ENCODE data around the gene USP49. TPM values are rescaled to one million over a fixed set of nuclear protein-coding genes. Genes with fewer than 3 reads are reported as not detected.
A peak's percentile ranks its signal among the peaks of the same experiment; 100 is the strongest.

The USP49 gene
- total RNA-seq, 2 donors from 2014 or later, result 1.7 to 19.5 TPM

- Histone ChIP-seq H3K27me3 (replicated peaks; ENCODE audit: insufficient read depth) (no peaks in the 10 kb centered on the region), H3K4me1 (replicated peaks) (peaks cover 10% of the 10 kb centered on the region), H3K36me3 (no peaks in the 10 kb centered on the region), H3K4me3 (peak within 1 kb of the TSS; percentile 58 to 79), H3K9me3 (no peaks in the 10 kb centered on the region), H3K27ac (peak within 1 kb of the TSS; percentile 66 to 77)
- TF ChIP-seq, protein P1, sequence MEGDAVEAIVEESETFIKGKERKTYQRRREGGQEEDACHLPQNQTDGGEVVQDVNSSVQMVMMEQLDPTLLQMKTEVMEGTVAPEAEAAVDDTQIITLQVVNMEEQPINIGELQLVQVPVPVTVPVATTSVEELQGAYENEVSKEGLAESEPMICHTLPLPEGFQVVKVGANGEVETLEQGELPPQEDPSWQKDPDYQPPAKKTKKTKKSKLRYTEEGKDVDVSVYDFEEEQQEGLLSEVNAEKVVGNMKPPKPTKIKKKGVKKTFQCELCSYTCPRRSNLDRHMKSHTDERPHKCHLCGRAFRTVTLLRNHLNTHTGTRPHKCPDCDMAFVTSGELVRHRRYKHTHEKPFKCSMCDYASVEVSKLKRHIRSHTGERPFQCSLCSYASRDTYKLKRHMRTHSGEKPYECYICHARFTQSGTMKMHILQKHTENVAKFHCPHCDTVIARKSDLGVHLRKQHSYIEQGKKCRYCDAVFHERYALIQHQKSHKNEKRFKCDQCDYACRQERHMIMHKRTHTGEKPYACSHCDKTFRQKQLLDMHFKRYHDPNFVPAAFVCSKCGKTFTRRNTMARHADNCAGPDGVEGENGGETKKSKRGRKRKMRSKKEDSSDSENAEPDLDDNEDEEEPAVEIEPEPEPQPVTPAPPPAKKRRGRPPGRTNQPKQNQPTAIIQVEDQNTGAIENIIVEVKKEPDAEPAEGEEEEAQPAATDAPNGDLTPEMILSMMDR (IDR thresholded peaks at IDR 0.05), result no peak
- TF ChIP-seq POLR2AphosphoS5 (IDR thresholded peaks at IDR 0.05) (peak; percentile 60), POLR2A (IDR thresholded peaks at IDR 0.05) (peak; percentile 23)
- DNase-seq (ENCODE audit: low spot score), result peak; percentile 83
- intact Hi-C loops (cut with DNase I), result loop anchor here (5.0 kb wide), 1 partner anchor 101 kb away; no protein-coding TSS in a partner anchor
- under 1% methylated on average over 58 of the region's 87 CpGs for whole genome bisulfite sequencing
Measured at GRCh38 chr6:41941280-41942066, 46.3 kb upstream of the USP49 start, which contains the start of gene CCND3. CCND3 (minus strand) TSS chr6:41941808; CDS start chr6:41941649, 159 bp downstream.

DNA sequence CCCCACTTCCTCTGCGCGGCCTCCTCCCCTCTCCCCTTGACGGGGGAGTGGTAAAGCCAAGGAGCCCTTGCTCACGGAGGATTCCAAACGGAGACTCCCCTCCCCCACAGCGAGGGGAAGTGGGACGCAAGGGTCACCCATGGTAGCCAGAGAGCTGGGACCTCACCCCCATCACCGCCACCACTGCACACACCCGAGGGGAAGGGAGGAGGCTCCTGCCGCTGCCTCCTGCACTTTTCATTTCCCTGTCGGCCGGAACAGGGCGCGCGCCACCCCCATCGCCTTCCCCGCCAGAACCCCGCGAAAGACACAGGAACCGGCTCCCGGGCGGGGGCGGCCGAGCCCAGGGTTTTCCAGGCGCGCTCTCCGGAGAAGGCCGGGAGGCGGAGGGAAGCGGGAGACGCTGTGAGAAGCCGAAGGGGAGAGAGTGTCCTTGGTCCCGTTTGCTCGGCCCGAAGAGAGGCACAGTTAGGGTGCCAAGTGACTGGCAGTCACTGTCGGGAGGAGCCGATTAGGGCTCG is 45.6 kb upstream of the USP49 start:
- Histone ChIP-seq H3K4me3 (peak overlapping the region; percentile 58 to 79), H3K27ac (peak overlapping the region; percentile 66 to 77), H3K36me3 (peaks cover 0 to 3% of the 10 kb centered on the region in 2 donors), H3K4me1 (replicated peaks) (peaks cover 10% of the 10 kb centered on the region), H3K27me3 (replicated peaks; ENCODE audit: insufficient read depth) (no peaks in the 10 kb centered on the region), H3K9me3 (no peaks in the 10 kb centered on the region)
- no peak for DNase-seq (ENCODE audit: low spot score)
- WGBS, result under 1% methylated on average over 37 of the region's 38 CpGs
- intact Hi-C loops (cut with DNase I), result loop anchor here (5.0 kb wide), 1 partner anchor 101 kb away; no protein-coding TSS in a partner anchor
- TF ChIP-seq POLR2AphosphoS5 (IDR thresholded peaks at IDR 0.05) (no peak), POLR2A (IDR thresholded peaks at IDR 0.05) (no peak)
- TF ChIP-seq, protein P1 (IDR thresholded peaks at IDR 0.05), result peak in 1 of 4 experiments; percentile 6

DNA sequence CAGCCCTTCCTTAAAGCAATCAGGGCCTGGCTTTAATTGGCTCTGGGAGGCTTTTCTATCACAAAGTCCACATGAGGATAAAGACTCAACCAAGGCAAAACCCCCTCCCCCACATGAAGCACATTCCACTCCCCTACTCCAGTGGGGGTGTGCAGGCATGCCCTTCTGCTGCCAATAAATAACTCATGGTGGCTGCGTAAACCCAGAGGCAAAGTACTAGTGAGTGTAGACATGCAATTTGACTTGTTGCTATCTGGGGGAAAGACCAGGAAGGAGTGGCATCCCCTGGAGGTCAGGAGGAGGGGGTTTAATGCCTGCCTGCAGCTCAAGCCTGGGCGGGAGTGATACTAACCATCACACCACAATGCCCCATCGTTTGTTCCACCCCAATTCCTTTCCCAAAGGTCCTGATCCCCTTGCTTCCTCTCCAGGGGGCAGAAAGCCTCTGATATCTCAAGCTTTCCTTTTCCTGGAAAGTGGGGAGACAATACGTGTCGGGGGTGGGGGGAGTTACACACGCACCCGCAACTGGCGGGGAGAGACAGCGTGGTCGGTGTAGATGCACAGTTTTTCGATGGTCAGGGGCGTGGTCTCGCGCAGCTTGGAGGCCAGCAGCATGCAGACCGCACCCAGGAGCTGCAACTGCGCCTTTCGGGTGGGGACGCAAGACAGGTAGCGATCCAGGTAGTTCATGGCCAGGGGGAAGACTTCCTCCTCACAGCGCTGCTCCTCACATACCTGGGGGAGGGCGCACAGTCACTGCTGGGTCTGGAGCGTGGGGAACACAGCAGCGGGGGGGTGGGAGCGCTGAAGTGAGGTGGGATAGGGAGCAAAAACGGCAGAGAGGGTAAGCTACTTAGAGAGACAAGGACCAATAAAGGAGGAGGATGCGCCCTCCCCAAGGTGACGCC is 44.9 kb upstream of the USP49 start:
- intact Hi-C loops (cut with DNase I), result loop anchor here (5.0 kb wide), 2 partner anchors 102 to 158 kb away; partner anchors contain the start of gene PRICKLE4
- 16% methylated on average over 27 of the region's 27 CpGs for WGBS
- Histone ChIP-seq H3K4me3 (peak overlapping the region; percentile 58 to 79), H3K4me1 (replicated peaks) (peaks cover 10% of the 10 kb centered on the region), H3K27me3 (replicated peaks; ENCODE audit: insufficient read depth) (no peaks in the 10 kb centered on the region), H3K9me3 (no peaks in the 10 kb centered on the region), H3K27ac (peak overlapping the region; percentile 66 to 77), H3K36me3 (peaks cover 0 to 4% of the 10 kb centered on the region in 2 donors)
- TF ChIP-seq, protein P1 (IDR thresholded peaks at IDR 0.05), result no peak
- no peak for TF ChIP-seq POLR2A (IDR thresholded peaks at IDR 0.05)
- no peak for TF ChIP-seq POLR2AphosphoS5 (IDR thresholded peaks at IDR 0.05)
- DNase-seq (ENCODE audit: low spot score), result no peak

DNA sequence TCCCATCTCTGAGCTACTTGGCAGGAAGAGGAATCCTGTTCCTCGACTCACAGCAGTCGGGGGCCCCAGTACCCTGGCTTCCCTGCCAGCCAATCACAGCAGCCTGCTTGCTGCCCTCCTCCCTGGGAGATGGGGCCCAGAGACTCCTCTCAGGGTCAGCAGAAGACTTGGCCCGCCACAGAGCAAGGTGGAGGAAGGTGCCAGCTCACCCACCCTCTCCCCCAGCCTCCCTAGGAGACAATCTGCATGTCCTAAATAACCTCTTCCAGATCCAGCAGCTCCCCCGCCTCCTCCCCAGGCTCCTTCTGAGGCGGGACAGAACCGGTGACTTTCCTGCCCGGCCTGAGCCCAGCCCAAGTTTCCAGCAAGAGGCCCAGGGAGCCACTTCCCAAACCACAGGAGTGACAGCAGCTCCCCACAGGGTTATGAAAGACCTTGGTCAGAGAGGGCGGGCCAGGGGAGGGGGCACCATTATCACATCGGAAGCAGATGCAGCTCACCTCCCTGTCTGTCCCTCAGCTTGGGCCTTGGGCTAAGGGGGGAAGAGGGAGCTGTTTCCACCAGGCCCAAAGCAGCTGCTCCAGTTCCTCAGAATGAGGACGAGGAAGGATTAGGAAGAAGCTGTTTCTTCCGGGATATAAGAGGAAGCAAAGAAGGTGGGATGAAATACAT is 44.1 kb upstream of the USP49 start:
- no peaks in the 10 kb centered on the region for H3K9me3 ChIP-seq
- intact Hi-C loops (cut with DNase I), result loop anchor here (5.0 kb wide), 1 partner anchor 157 kb away; the partner anchor contains the start of gene PRICKLE4
- WGBS, result 56% methylated on average over 11 of the region's 11 CpGs
- H3K4me3 ChIP-seq, result no peak overlapping the region
- H3K27ac ChIP-seq, result peak overlapping the region in 1 of 2 donors; percentile 13
- peaks cover 4 to 5% of the 10 kb centered on the region in 2 donors for H3K36me3 ChIP-seq
- no peaks in the 10 kb centered on the region for H3K27me3 ChIP-seq (replicated peaks; ENCODE audit: insufficient read depth)
- H3K4me1 ChIP-seq (replicated peaks), result peaks cover 10% of the 10 kb centered on the region
- TF ChIP-seq POLR2A (IDR thresholded peaks at IDR 0.05) (no peak), POLR2AphosphoS5 (IDR thresholded peaks at IDR 0.05) (no peak)
- TF ChIP-seq, protein P1 (IDR thresholded peaks at IDR 0.05), result no peak
- no peak for DNase-seq (ENCODE audit: low spot score)
